WTC11 (cell line): ENCODE data around the gene KERA. TPM values are rescaled to one million over a fixed set of nuclear protein-coding genes. Genes with fewer than 3 reads are reported as not detected.

Experiments used
- ATAC-seq: fragments of 200-7000 bp; cut with Tn5 transposase; 2 replicates; pipeline ENCODE4 v1.10.0; 2021; ENCODE audit warnings: mild to moderate bottlenecking, moderate library complexity
- CTCF ChIA-PET: fragments of 300-600 bp; sonication (Branson Sonifier 250); formaldehyde crosslinking; loops from one replicate; lab custom pipeline; 2021; ENCODE audit warnings: antibody characterized with exemption; lab: Charles Lee
- POLR2A ChIA-PET: fragments of 350-600 bp; sonication (Branson Sonifier 250); formaldehyde crosslinking; loops from one replicate; lab custom pipeline; 2021; ENCODE audit warnings: antibody characterized with exemption; lab: Charles Lee
- DNase-seq: peaks from one replicate; pipeline ENCODE4 v3.0.0; 2021; ENCODE audit warnings: low spot score
- H3K27ac Mint-ChIP-seq: 2 replicates; pipeline ENCODE4 v1.8.0; 2021; ENCODE audit warnings: mixed read lengths
- H3K27me3 Mint-ChIP-seq: 2 replicates; pipeline ENCODE4 v1.8.0; 2021; ENCODE audit warnings: low read depth, mild to moderate bottlenecking, moderate library complexity, mixed read lengths
- H3K36me3 Mint-ChIP-seq: 2 replicates; pipeline ENCODE4 v1.8.0; 2021; ENCODE audit warnings: mixed read lengths
- H3K4me1 Mint-ChIP-seq: 2 replicates; pipeline ENCODE4 v1.8.0; 2022; ENCODE audit warnings: mixed read lengths
- H3K4me3 Mint-ChIP-seq: 2 replicates; pipeline ENCODE4 v1.8.0; 2021; ENCODE audit warnings: mild to moderate bottlenecking, moderate library complexity, mixed read lengths
- H3K9me3 Mint-ChIP-seq: 2 replicates; pipeline ENCODE4 v1.8.0; 2021; ENCODE audit warnings: mixed read lengths
- ATF3 ChIP-seq: sonication (generic); formaldehyde crosslinking; conservative IDR thresholded peaks from 2 replicates; pipeline ENCODE4 v1.8.1; 2022; ENCODE audit warnings: mild to moderate bottlenecking, missing genetic modification reagents
- EMX1 ChIP-seq: fragments of 250-450 bp; sonication (Bioruptor Pico); IDR thresholded peaks from 2 replicates; pipeline ENCODE4 v1.8.0; 2021; ENCODE audit warnings: mild to moderate bottlenecking
- ETV6 ChIP-seq: sonication (generic); formaldehyde crosslinking; IDR thresholded peaks from 2 replicates; pipeline ENCODE4 v1.8.1; 2022; ENCODE audit warnings: mild to moderate bottlenecking, missing genetic modification reagents
- FOXK1 ChIP-seq: sonication (generic); formaldehyde crosslinking; IDR thresholded peaks from 2 replicates; pipeline ENCODE4 v1.8.0; 2022; ENCODE audit warnings: mild to moderate bottlenecking, moderate library complexity, missing genetic modification reagents
- IRF2 ChIP-seq: sonication (generic); formaldehyde crosslinking; IDR thresholded peaks from 2 replicates; pipeline ENCODE4 v1.8.0; 2022; ENCODE audit warnings: low read depth, missing genetic modification reagents, borderline replicate concordance
- JAZF1 ChIP-seq: fragments of 250-450 bp; sonication (Bioruptor Pico); IDR thresholded peaks from 2 replicates; pipeline ENCODE4 v1.9.0; 2021; ENCODE audit warnings: moderate library complexity, mild to moderate bottlenecking, inconsistent platforms
- JUN ChIP-seq: sonication (generic); formaldehyde crosslinking; IDR thresholded peaks from 2 replicates; pipeline ENCODE4 v1.8.0; 2023; ENCODE audit warnings: mild to moderate bottlenecking, missing genetic modification reagents
- MAX ChIP-seq: sonication (generic); formaldehyde crosslinking; IDR thresholded peaks from 2 replicates; pipeline ENCODE4 v1.8.0; 2022; ENCODE audit warnings: mild to moderate bottlenecking, missing genetic modification reagents
- MXD4 ChIP-seq: fragments of 250-450 bp; sonication (Bioruptor Pico); IDR thresholded peaks from 2 replicates; pipeline ENCODE4 v1.8.0; 2021; ENCODE audit warnings: mild to moderate bottlenecking, moderate library complexity, borderline replicate concordance
- MYBL2 ChIP-seq: sonication (generic); formaldehyde crosslinking; IDR thresholded peaks from 2 replicates; pipeline ENCODE4 v1.8.1; 2023; ENCODE audit warnings: mild to moderate bottlenecking, moderate library complexity, missing genetic modification reagents
- NFYB ChIP-seq: sonication (generic); formaldehyde crosslinking; conservative IDR thresholded peaks from 2 replicates; pipeline ENCODE4 v1.8.0; 2022; ENCODE audit warnings: low read depth, missing genetic modification reagents
- NR3C1 ChIP-seq: sonication (generic); formaldehyde crosslinking; conservative IDR thresholded peaks from 2 replicates; pipeline ENCODE4 v1.8.1; 2023; ENCODE audit warnings: low read depth, mild to moderate bottlenecking, missing genetic modification reagents
- OVOL2 ChIP-seq: fragments of 250-450 bp; sonication (Bioruptor Pico); IDR thresholded peaks from 2 replicates; pipeline ENCODE4 v1.9.0; 2021; ENCODE audit warnings: mild to moderate bottlenecking, borderline replicate concordance
- SMAD3 ChIP-seq: sonication (generic); formaldehyde crosslinking; IDR thresholded peaks from 2 replicates; pipeline ENCODE4 v1.8.0; 2022; ENCODE audit warnings: missing genetic modification reagents, mild to moderate bottlenecking, borderline replicate concordance
- SMAD4 ChIP-seq: sonication (generic); formaldehyde crosslinking; IDR thresholded peaks from 2 replicates; pipeline ENCODE4 v1.8.0; 2022; ENCODE audit warnings: mild to moderate bottlenecking, missing genetic modification reagents
- STAT6 ChIP-seq: sonication (generic); formaldehyde crosslinking; conservative IDR thresholded peaks from 2 replicates; pipeline ENCODE4 v1.8.1; 2023; ENCODE audit warnings: mild to moderate bottlenecking, low read depth, missing genetic modification reagents, moderate library complexity
- USF1 ChIP-seq: sonication (generic); formaldehyde crosslinking; IDR thresholded peaks from 2 replicates; pipeline ENCODE4 v1.8.0; 2022; ENCODE audit warnings: mild to moderate bottlenecking, missing genetic modification reagents
- USF2 ChIP-seq: sonication (generic); formaldehyde crosslinking; IDR thresholded peaks from 2 replicates; pipeline ENCODE4 v1.8.1; 2023; ENCODE audit warnings: mild to moderate bottlenecking, missing genetic modification reagents, moderate library complexity
- ZBTB21 ChIP-seq: sonication (generic); formaldehyde crosslinking; IDR thresholded peaks from 2 replicates; pipeline ENCODE4 v1.8.1; 2023; ENCODE audit warnings: mild to moderate bottlenecking, missing genetic modification reagents, borderline replicate concordance
- ZNF121 ChIP-seq: sonication (generic); formaldehyde crosslinking; IDR thresholded peaks from 2 replicates; pipeline ENCODE4 v1.8.0; 2023; ENCODE audit warnings: missing genetic modification reagents
- ZNF396 ChIP-seq: fragments of 250-450 bp; sonication (Bioruptor Pico); IDR thresholded peaks from 2 replicates; pipeline ENCODE4 v1.8.0; 2021; ENCODE audit warnings: mild to moderate bottlenecking, moderate library complexity, borderline replicate concordance
- ZNF416 ChIP-seq: fragments of 250-450 bp; sonication (Bioruptor Pico); IDR thresholded peaks from 2 replicates; pipeline ENCODE4 v1.9.0; 2021; ENCODE audit warnings: mild to moderate bottlenecking, inconsistent platforms
- ZNF425 ChIP-seq: fragments of 250-450 bp; sonication (Bioruptor Pico); conservative IDR thresholded peaks from 2 replicates; pipeline ENCODE4 v1.9.0; 2021; ENCODE audit warnings: mild to moderate bottlenecking
- ZNF671 ChIP-seq: fragments of 250-450 bp; sonication (Bioruptor Pico); IDR thresholded peaks from 2 replicates; pipeline ENCODE4 v1.8.0; 2021; ENCODE audit warnings: mild to moderate bottlenecking
- ZSCAN18 ChIP-seq: fragments of 250-450 bp; sonication (Bioruptor Pico); IDR thresholded peaks from 2 replicates; pipeline ENCODE4 v2.1.2; 2022; ENCODE audit warnings: mild to moderate bottlenecking, moderate library complexity
- total RNA-seq: library from RNA; stranded (reverse); gene quantifications from 3 replicates; pipeline ENCODE4 v1.2.3, GENCODE V29; 2021

The KERA gene
- total RNA-seq, 1 experiment from 2014 or later = not detected

- no peak overlapping the region for H3K4me3 Mint-ChIP-seq
- CTCF ChIA-PET = no interaction called here
- no peak overlapping the region for H3K27ac Mint-ChIP-seq
- no peak for TF ChIP-seq FOXK1 (CRISPR knock-in tag)
- no peak for TF ChIP-seq ZNF671 (CRISPR knock-in tag)
- TF ChIP-seq SMAD4 (CRISPR knock-in tag) = no peak
- TF ChIP-seq NR3C1 (CRISPR knock-in tag) = no peak
- no peak for TF ChIP-seq ETV6 (CRISPR knock-in tag)
- TF ChIP-seq USF1 (CRISPR knock-in tag) = no peak
- TF ChIP-seq ZNF416 = no peak
- no peak for TF ChIP-seq ZBTB21 (CRISPR knock-in tag)
- no peak for TF ChIP-seq EMX1 (CRISPR knock-in tag)
- no peak for TF ChIP-seq NFYB
- TF ChIP-seq USF2 (CRISPR knock-in tag) = no peak
- H3K4me1 Mint-ChIP-seq = no peaks in the 10 kb centered on the region
- POLR2A ChIA-PET = no interaction called here
- H3K27me3 Mint-ChIP-seq = no peaks in the 10 kb centered on the region
- ATAC-seq (no peak), DNase-seq (no peak)
- no peaks in the 10 kb centered on the region for H3K36me3 Mint-ChIP-seq
- peaks cover 9% of the 10 kb centered on the region for H3K9me3 Mint-ChIP-seq
Observed at GRCh38 chr12:91017043-91017442, 40.8 kb downstream of the KERA start.

- H3K36me3 Mint-ChIP-seq = no peaks in the 10 kb centered on the region
- DNase-seq = no peak
- ChIA-PET CTCF (no interaction called here), POLR2A (no interaction called here)
- no peak overlapping the region for H3K4me3 Mint-ChIP-seq
- TF ChIP-seq ZNF425 (CRISPR knock-in tag) (no peak), ZNF396 (no peak)
- H3K27me3 Mint-ChIP-seq = peaks cover 8% of the 10 kb centered on the region
- no peak for ATAC-seq
- H3K27ac Mint-ChIP-seq = no peak overlapping the region
- no peaks in the 10 kb centered on the region for H3K4me1 Mint-ChIP-seq
- H3K9me3 Mint-ChIP-seq = no peaks in the 10 kb centered on the region
Observed at GRCh38 chr12:91009319-91009950, 48.4 kb downstream of the KERA start.

- ChIA-PET CTCF (no interaction called here), POLR2A (no interaction called here)
- ATAC-seq (no peak), DNase-seq (no peak)
- Mint-ChIP-seq H3K27ac (no peak overlapping the region), H3K27me3 (peaks cover 8% of the 10 kb centered on the region), H3K4me3 (no peak overlapping the region), H3K36me3 (no peaks in the 10 kb centered on the region), H3K4me1 (no peaks in the 10 kb centered on the region), H3K9me3 (no peaks in the 10 kb centered on the region)
- TF ChIP-seq MYBL2 (no peak), JUN (CRISPR knock-in tag) (no peak), MAX (CRISPR knock-in tag) (no peak), ATF3 (CRISPR knock-in tag) (no peak), ZSCAN18 (CRISPR knock-in tag) (no peak), JAZF1 (CRISPR knock-in tag) (no peak), SMAD3 (CRISPR knock-in tag) (no peak), ZNF121 (CRISPR knock-in tag) (no peak), MXD4 (CRISPR knock-in tag) (no peak), FOXK1 (CRISPR knock-in tag) (no peak), OVOL2 (CRISPR knock-in tag) (no peak), IRF2 (CRISPR knock-in tag) (no peak), STAT6 (no peak)
Observed at GRCh38 chr12:91007531-91008290, 50.1 kb downstream of the KERA start.
